GM15510 (cell line): ENCODE data around the gene CHMP6.

Experiments used
- POLR2A ChIP-seq: IDR thresholded peaks from 3 replicates; pipeline ENCODE4 v1.6.1; 2011; ENCODE audit warnings: borderline replicate concordance; ENCODE audit not compliant: insufficient read length; ENCODE audit errors: extremely low read depth

The CHMP6 gene

GRCh38 chr17:80990921-80991644 lies 558 bp upstream of the CHMP6 start:
- no peak for TF ChIP-seq POLR2A

- TF ChIP-seq POLR2A = no peak
These were observed 671 bp downstream of the CHMP6 start for GRCh38 chr17:80992077-80992947.

- no peak for TF ChIP-seq POLR2A
These were observed 1.4 kb downstream of the CHMP6 start for GRCh38 chr17:80992948-80993624.

- no peak for TF ChIP-seq POLR2A
These were observed 3.5 kb downstream of the CHMP6 start for GRCh38 chr17:80995131-80995530.

GRCh38 chr17:80996422-80997305 lies 5.0 kb downstream of the CHMP6 start:
- no peak for TF ChIP-seq POLR2A

GRCh38 chr17:80997424-80998117 lies 5.9 kb downstream of the CHMP6 start:
- TF ChIP-seq POLR2A = no peak

GRCh38 chr17:80998118-80998747 lies 6.6 kb downstream of the CHMP6 start:
- no peak for TF ChIP-seq POLR2A

GRCh38 chr17:80998748-80999535 lies 7.3 kb downstream of the CHMP6 start:
- TF ChIP-seq POLR2A = no peak

GRCh38 chr17:80999536-81000333 lies 8.1 kb downstream of the CHMP6 start:
- no peak for TF ChIP-seq POLR2A

GRCh38 chr17:81000334-81000630 lies 8.6 kb downstream of the CHMP6 start:
- TF ChIP-seq POLR2A = no peak

GRCh38 chr17:81000631-81001357 lies 9.2 kb downstream of the CHMP6 start:
- TF ChIP-seq POLR2A = no peak
